ENCODE results near the gene CBLC.
A peak's percentile ranks its signal among the peaks of the same experiment; 100 is the strongest.
"Not testable (repeated sequence)": the region's sequence is repeated elsewhere in the genome, so short reads cannot be mapped to it uniquely, and the experiment has no call there.

The CBLC gene

GRCh38 chr19:44765033-44765948 lies 12.4 kb upstream of the CBLC start:
- no peak for DNase-seq (ENCODE audit: low read depth in 1 of 2, low spot score in 1 of 2)

DNA sequence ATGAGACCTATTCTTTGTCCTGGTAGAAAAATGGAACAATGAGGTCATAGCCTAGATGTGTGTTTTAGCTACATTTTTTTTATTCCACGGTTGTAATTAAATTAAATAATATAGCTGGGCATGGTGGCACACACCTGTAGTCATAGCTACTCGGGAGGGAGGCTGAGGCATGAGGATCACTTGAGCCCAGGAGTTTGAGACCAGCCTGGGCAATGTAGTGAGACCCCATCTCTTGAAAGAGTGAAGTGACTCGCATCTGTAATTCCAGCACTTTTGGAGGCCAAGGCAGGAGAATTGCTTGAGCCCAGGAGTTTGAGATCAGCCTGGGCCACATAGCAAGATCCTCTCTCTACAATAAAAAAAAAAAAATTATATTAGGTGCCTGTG lies 11.7 kb upstream of the CBLC start:
- no peak for DNase-seq (ENCODE audit: low read depth in 1 of 2, low spot score in 1 of 2)

- no peak for DNase-seq (ENCODE audit: low read depth in 1 of 2, low spot score in 1 of 2)
Observed at GRCh38 chr19:44767295-44768180, 10.2 kb upstream of the CBLC start.

DNA sequence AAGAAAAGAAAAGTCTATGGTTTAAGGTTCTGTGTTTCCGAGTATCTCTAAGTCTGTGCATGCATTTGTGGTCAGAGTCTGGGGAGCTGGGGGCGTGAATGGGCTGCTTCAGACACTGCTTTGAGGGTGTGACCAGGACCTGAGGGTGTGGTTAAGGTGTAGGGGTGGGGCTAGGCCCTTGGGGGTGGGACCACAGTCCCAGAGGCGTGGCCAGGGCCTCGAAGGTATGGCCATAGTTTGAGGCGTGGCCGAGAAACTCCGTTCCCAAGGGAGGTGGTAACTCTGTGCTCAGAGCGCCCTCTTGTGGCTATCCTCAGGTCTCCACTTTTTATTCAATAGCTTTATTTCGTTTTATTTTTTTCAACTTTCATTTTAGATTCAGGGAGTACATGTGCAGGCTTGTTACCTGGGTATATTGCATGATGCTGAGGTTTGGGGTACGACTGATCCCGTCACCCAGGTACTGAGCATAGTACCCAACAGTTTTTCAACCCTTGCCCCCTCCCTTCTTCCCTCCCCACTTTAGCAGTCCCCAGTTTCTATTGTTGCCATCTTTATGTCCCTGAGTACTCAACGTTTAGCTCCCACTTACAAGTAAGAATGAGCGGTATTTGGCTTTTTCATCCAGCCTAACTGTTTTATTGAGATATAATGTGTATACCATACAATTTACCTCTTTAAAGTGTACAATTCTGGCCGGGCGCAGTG lies 7.0 kb upstream of the CBLC start:
- peak; percentile 98 to 99 for DNase-seq (ENCODE audit: low read depth in 1 of 2, low spot score in 1 of 2)

DNA sequence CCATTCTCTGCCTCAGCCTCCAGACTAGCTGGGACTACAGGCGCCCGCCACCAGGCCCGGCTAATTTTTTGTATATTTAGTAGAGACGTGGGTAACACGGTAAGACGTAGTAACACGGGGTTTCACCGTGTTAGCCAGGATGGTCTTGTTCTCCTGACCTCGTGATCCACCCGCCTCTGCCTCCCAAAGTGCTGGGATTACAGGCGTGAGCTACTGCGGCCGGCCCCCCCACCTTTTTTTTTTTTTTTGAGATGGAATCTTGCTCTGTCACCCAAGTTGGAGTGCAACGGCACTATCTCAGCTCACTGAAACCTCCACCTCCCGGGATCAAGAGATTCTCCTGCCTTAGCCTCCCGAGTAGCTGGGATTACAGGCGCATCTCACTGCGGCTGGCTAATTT lies 5.5 kb upstream of the CBLC start:
- DNase-seq (ENCODE audit: low read depth in 1 of 2, low spot score in 1 of 2) = not testable (repeated sequence)

DNA sequence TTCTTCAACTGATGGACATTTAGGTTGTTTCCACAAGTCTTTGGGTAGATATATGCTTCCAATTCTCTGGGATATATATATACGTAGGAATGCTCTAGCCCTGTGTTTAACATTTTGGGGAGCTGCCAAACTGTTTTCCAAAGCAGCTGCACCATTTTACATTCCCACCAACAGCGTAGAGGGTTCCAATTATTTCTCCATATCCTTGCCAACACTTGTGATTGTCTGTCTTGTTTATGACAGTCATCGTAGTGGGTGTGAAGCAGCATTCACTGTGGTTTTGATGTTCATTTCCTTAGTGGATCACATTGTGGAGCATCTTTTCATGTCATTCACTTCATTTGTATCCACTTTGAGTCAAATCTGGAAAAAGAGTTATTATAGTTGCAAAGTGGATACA lies 4.7 kb upstream of the CBLC start:
- DNase-seq (ENCODE audit: low read depth in 1 of 2, low spot score in 1 of 2) = no peak

DNA sequence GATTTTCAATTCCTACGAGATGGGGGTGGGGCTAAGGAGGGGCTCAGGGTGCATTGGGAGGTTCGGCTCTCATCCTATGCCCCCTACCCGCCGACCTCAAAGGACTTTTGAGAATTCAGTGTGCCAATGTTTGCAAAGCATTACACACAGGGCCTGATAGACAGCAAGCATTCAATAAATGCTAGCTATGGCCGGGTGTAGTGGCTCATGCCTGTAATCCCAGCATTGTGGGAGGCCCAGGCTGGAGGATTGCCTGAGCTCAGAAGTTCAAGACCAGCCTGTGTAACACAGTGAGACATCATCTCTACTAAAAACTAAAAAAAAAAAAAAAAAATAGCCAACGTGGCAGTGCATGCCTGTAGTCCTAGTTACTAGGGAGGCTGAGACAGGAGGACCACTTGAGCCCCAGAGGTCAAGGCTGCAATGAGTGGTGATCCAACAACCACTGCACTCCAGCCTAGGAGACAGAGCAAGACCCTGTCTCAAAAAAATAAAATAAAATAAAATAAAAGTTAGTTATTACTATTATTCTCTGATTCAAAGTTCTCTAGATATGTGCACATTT lies 1.9 kb upstream of the CBLC start:
- no peak for DNase-seq (ENCODE audit: low read depth in 1 of 2, low spot score in 1 of 2)

DNA sequence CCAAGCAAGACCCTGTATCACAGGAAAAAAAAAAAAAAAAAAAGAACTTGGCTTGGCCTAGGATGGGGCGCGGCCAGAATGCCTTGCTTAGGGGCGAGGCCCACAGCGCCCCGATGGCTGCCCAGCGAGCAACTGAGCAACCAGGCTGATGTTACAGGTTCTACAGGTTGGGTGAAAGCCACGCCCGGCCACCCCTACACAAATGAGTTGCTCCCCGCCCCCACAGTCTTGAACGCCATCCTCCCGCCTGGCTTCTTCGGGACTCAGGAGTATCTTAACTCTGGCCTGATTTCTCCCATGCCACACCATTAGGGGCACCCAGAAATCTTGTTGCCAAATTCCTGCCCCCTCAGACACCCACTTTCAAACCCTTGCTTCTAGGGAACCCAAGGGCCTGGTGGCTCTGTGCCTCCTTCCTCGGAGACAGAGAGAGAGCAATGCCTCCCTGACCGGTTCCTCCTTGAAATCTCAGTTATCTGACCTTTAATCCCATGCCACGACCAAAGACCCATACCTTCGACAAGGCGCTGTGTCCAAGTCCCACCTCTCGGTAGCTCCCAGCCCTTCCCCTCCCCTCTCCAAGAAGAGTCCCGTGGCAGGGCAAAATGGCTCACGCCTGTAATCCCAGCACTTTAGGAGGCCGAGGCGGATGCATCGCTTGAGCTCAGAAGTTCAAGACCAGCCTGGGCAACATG lies 1.1 kb upstream of the CBLC start:
- DNase-seq (ENCODE audit: low read depth in 1 of 2, low spot score in 1 of 2) = no peak

GRCh38 chr19:44779150-44779549 lies 1.5 kb downstream of the CBLC start:
- DNase-seq (ENCODE audit: low read depth in 1 of 2, low spot score in 1 of 2) = no peak

DNA sequence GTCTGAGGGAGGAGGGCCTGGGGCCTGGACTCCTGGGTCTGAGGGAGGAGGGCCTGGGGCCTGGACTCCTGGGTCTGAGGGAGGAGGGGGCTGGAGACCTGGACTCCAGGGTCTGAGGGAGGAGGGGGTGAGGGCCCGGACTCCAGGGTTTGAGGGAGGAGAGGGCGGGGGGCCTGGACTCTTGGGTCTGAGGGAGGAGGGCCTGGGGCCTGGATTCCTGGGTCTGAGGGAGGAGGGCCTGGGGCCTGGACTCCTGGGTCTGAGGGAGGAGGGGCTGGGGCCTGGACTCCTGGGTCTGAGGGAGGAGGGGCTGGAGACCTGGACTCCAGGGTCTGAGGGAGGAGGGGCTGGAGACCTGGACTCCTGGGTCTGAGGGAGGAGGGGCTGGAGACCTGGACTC lies 4.0 kb downstream of the CBLC start:
- not testable (repeated sequence) for DNase-seq (ENCODE audit: low read depth in 1 of 2, low spot score in 1 of 2)

GRCh38 chr19:44782729-44783128 lies 5.0 kb downstream of the CBLC start:
- no peak for DNase-seq (ENCODE audit: low read depth in 1 of 2, low spot score in 1 of 2)

DNA sequence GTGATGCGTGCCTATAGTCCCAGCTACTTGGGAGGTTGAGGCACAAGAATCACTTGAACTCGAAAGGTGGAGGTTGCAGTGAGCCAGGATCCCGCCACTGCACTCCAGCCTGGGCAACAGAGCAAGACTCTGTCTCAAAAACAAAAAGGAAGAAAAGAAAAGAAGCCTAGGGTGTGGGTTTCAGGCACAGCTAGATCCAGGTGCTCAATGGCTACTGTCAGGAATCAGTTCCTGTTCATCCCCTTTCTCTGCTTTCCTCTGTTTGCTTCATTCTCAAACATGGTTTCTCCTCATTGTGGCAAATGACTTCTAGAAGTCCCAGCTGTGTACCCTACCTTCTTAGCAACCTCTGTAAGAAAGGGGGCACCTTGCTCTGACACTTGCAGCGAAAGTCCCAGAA lies 5.9 kb downstream of the CBLC start:
- no peak for DNase-seq (ENCODE audit: low read depth in 1 of 2, low spot score in 1 of 2)

DNA sequence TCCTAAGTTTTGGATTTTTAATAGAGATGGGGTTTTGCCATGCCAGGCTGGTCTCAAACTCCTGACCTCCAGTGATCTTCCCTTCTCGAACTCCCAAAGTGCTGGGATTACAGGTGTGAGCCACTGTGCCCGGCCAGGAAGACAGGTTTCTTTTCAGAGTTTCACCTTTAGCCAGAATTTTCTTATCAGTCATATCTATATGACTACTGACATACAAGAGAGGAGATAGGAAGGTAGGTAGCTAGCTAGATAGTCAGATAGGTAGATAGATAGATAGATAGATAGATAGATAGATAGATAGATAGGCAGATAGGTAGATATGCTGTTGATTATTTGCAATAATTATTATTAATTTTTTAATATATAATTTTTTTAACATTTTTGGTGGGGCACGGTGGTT lies 7.6 kb downstream of the CBLC start:
- no peak for DNase-seq (ENCODE audit: low read depth in 1 of 2, low spot score in 1 of 2)

GRCh38 chr19:44785993-44786392 lies 8.3 kb downstream of the CBLC start:
- DNase-seq (ENCODE audit: low read depth in 1 of 2, low spot score in 1 of 2) = no peak

GRCh38 chr19:44788971-44789370 lies 11.3 kb downstream of the CBLC start:
- no peak for DNase-seq (ENCODE audit: low read depth in 1 of 2, low spot score in 1 of 2)

- DNase-seq (ENCODE audit: low read depth in 1 of 2, low spot score in 1 of 2) = no peak
Observed at GRCh38 chr19:44789943-44790483, 12.3 kb downstream of the CBLC start.

- DNase-seq (ENCODE audit: low read depth in 1 of 2, low spot score in 1 of 2) = no peak
Observed at GRCh38 chr19:44792281-44792680, 14.6 kb downstream of the CBLC start.

DNA sequence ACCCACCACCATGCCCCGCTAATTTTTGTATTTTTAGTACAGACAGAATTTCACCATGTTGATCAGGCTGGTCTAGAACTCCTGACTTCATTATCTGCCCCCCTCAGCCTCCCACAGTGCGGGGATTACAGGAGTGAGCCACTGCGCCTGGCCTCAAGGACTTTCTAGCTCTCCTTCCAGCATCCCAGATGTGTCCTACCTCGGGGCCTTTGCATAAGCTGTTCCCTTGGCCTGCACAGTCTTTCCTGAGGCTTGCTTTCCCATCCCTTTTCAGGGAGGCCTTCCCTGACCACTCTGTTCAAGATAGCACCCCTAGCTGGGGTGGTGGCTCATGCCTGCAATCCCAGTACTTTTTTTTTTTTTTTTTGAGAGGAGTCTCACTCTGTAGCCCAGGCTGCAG lies 16.9 kb downstream of the CBLC start:
- DNase-seq (ENCODE audit: low read depth in 1 of 2, low spot score in 1 of 2) = no peak

DNA sequence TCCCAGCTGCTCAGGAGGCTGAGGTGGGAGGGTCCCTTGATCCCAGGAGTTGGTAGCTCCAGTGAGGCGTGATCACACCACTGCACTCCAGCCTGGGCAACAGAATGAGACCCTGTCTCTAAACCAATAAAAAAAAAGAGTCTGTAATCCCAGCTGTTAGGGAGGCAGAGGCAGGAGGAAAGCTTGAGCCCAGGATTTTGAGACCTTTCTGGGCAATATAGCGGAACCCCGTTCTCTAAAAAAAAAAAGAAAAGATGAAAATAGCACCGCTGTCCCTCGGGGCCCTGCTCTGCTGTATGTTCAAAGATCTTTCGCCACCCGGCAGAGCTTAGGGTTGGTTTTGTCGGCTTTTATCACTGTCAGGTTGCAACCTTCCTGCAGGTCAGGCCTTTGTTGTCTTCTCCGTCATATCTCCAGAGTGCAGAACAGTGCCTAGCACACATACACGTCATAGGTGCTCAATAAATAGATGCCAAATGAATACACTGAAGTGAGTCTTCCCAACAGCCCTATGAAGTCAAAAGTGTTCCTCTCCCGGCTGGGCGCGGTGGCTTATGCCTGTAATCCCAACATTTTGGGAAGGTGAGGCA lies 17.8 kb downstream of the CBLC start:
- DNase-seq (ENCODE audit: low read depth in 1 of 2, low spot score in 1 of 2) = no peak

- DNase-seq (ENCODE audit: low read depth in 1 of 2, low spot score in 1 of 2) = no peak
Observed at GRCh38 chr19:44796701-44797115, 19.0 kb downstream of the CBLC start.

All from activated CD4-positive, alpha-beta T cell treated with anti-CD3 and anti-CD28 coated beads, Interleukin-2, amount 50 U/mL, for 24 hours (primary cell).